ENCODE measurements around the gene SCGB1D1. TPM values are rescaled to one million over a fixed set of nuclear protein-coding genes. Genes with fewer than 3 reads are reported as not detected.

Gene SCGB1D1
- total and polyA plus RNA-seq, 9 donors: not detected

Other genes starting within 250 kb of the SCGB1D1 start
- gene BEST1, start 239.9 kb upstream of the SCGB1D1 start, total RNA-seq: 1.6 TPM
- 1 to 10 TPM; 3.2 to 4.2 (median 3.9) TPM for gene BEST1, start 239.9 kb upstream of the SCGB1D1 start, polyA plus RNA-seq (ENCODE audit: insufficient read depth in 1 of 8, insufficient read length in 8 of 8, low replicate concordance in 1 of 8)
- 445 TPM for gene FTH1, start 222.6 kb upstream of the SCGB1D1 start, total RNA-seq
- gene FTH1, start 222.6 kb upstream of the SCGB1D1 start, polyA plus RNA-seq (ENCODE audit: insufficient read depth in 1 of 8, insufficient read length in 8 of 8, low replicate concordance in 1 of 8): 1,000 to 10,000 TPM; 1,255 to 1,613 (median 1,403) TPM
- gene INCENP, start 66.2 kb upstream of the SCGB1D1 start, total RNA-seq: 11.9 TPM
- gene INCENP, start 66.2 kb upstream of the SCGB1D1 start, polyA plus RNA-seq (ENCODE audit: insufficient read depth in 1 of 8, insufficient read length in 8 of 8, low replicate concordance in 1 of 8): 10 to 100 TPM; 15.8 to 27.5 (median 19.9) TPM
- gene SCGB2A1, start 18.5 kb downstream of the SCGB1D1 start, total RNA-seq: not detected
- gene SCGB2A1, start 18.5 kb downstream of the SCGB1D1 start, polyA plus RNA-seq (ENCODE audit: insufficient read depth in 1 of 8, insufficient read length in 8 of 8, low replicate concordance in 1 of 8): not detected
- not detected for gene SCGB1D2, start 52.0 kb downstream of the SCGB1D1 start, total RNA-seq
- not detected for gene SCGB1D2, start 52.0 kb downstream of the SCGB1D1 start, polyA plus RNA-seq (ENCODE audit: insufficient read depth in 1 of 8, insufficient read length in 8 of 8, low replicate concordance in 1 of 8)
- not detected for gene SCGB2A2, start 79.9 kb downstream of the SCGB1D1 start, total RNA-seq
- under 1 TPM in 1 of 8 donors, not detected in 7; 0.38 TPM for gene SCGB2A2, start 79.9 kb downstream of the SCGB1D1 start, polyA plus RNA-seq (ENCODE audit: insufficient read depth in 1 of 8, insufficient read length in 8 of 8, low replicate concordance in 1 of 8)
- gene SCGB1D4, start 108.9 kb downstream of the SCGB1D1 start, total RNA-seq: not detected
- gene SCGB1D4, start 108.9 kb downstream of the SCGB1D1 start, polyA plus RNA-seq (ENCODE audit: insufficient read depth in 1 of 8, insufficient read length in 8 of 8, low replicate concordance in 1 of 8): not detected
- gene ASRGL1, start 147.2 kb downstream of the SCGB1D1 start, total RNA-seq: 2.5 TPM
- 1 to 10 TPM; 2.4 to 5.5 (median 3.6) TPM for gene ASRGL1, start 147.2 kb downstream of the SCGB1D1 start, polyA plus RNA-seq (ENCODE audit: insufficient read depth in 1 of 8, insufficient read length in 8 of 8, low replicate concordance in 1 of 8)
- not detected for gene SCGB1A1, start 228.8 kb downstream of the SCGB1D1 start, total RNA-seq
- gene SCGB1A1, start 228.8 kb downstream of the SCGB1D1 start, polyA plus RNA-seq (ENCODE audit: insufficient read depth in 1 of 8, insufficient read length in 8 of 8, low replicate concordance in 1 of 8): 1 to 10 TPM in 1 of 8 donors, not detected in 7; 1.7 TPM